Thyroid gland (tissue), 4 donors: ENCODE results near the gene CFDP1. TPM values are rescaled to one million over a fixed set of nuclear protein-coding genes. Genes with fewer than 3 reads are reported as not detected.

Experiments used
- DNase-seq, 2 donors: peaks; one replicate each; pipeline ENCODE4 v3.0.0-alpha.2; 2019
- H3K27ac ChIP-seq, 3 donors: fragments of 200-600 bp; sonication (generic); 1 replicate in 2 of 3; 2 replicates in 1 of 3; pipeline ENCODE4 v1.5.1; 2016 to 2019; ENCODE audit warnings: mild to moderate bottlenecking in 1 of 3, moderate library complexity in 1 of 3
- H3K27me3 ChIP-seq: fragments of 200-600 bp; sonication (generic); one replicate; pipeline ENCODE4 v1.5.1; 2019
- H3K36me3 ChIP-seq, 2 donors: fragments of 200-600 bp; sonication (generic); one replicate each; pipeline ENCODE4 v1.5.1; 2016 to 2019
- H3K4me1 ChIP-seq, 2 donors: fragments of 200-600 bp; sonication (generic); one replicate each; pipeline ENCODE4 v1.5.1; 2017 to 2019
- H3K4me3 ChIP-seq, 3 donors: fragments of 200-600 bp; sonication (generic); replicated peaks in 1 of 3; 1 replicate in 2 of 3; 2 replicates in 1 of 3; pipeline ENCODE4 v1.5.1; 2016; ENCODE audit warnings: mild to moderate bottlenecking in 1 of 3
- H3K9me3 ChIP-seq: fragments of 200-600 bp; sonication (generic); one replicate; pipeline ENCODE4 v1.5.1; 2017
- CTCF ChIP-seq, 6 experiments: fragments of 200-600 bp in 3 of 6; fragments of 450-650 bp in 3 of 6; sonication (generic) in 3 of 6; IDR thresholded peaks; one replicate each; pipeline ENCODE4 v1.5.1; 2016 to 2019; ENCODE audit warnings: antibody characterized with exemption in 6 of 6, mild to moderate bottlenecking in 2 of 6, inconsistent platforms in 1 of 6, moderate library complexity in 1 of 6
- POLR2A ChIP-seq, 2 donors: fragments of 450-650 bp; IDR thresholded peaks; one replicate each; pipeline ENCODE4 v1.6.1; 2017; ENCODE audit warnings: antibody characterized with exemption in 2 of 2, mild to moderate bottlenecking in 2 of 2, moderate library complexity in 1 of 2
- WGBS, 2 donors: methylation state at CpG; one replicate each; pipeline ENCODE4 v1.1.5; 2017; 5-methylcytosine and 5-hydroxymethylcytosine counted together
- intact Hi-C: fragments of 100-400 bp; cut with DNase I; formaldehyde crosslinking; loops from one replicate; pipeline ENCODE4 v1.15.1; 2023
- total RNA-seq, 4 donors: library from RNA; depleted of rRNA; stranded (reverse); fragments of >200 nt; gene quantifications; one replicate each; pipeline ENCODE4 v1.2.3, GENCODE V29; 2016

Gene CFDP1
- total RNA-seq, 4 donors from 2014 or later, result 50.5 to 77.9 (median 60.7) TPM

DNA sequence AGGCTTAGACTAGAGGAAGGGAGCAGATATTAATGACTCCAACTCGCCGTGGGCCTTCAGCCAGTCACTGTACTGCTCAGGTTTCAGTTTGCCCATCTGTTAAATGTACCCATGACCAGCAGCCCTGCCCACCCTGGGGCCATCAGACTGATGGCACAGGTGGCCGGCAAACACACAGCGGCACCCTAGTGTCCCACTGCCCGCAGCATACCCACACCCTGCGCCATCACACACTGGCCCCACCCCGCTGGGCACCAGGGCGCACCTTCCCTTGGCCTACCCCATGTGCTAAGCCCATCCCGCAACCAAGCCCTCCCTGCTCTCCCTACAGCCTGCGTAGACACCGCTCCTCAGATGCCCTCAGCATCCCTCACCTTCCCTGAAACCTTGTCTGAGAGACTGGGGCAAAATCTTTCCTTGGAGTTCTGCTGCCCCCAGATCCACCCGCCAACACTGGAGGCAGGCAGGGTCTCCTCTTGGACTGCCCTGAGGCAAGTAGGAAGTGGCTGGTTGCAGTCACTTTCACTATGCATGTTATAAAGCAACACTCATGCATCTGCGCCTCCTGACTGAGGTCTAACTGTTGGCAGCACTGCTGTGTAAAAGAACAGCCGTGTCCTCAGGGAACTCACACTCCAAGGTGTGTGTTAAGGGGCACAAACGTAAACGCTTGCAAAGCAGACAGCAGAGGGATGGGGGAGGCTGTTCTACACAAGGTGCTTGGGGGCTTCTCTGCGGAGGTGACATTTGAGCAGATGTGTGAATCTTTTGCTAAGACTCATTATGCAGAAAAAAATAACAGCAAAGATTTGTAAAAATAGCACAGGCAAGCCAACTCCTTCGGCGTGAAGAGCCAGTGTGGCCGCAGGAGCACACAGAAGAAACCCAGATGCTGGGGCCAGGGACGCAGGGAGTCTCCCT, 175.2 kb downstream of the CFDP1 start:
- no peak for DNase-seq
- no peaks in the 10 kb centered on the region for H3K36me3 ChIP-seq
- no peak for TF ChIP-seq POLR2A (IDR thresholded peaks at IDR 0.05)
- TF ChIP-seq CTCF (IDR thresholded peaks at IDR 0.05), result no peak
- peak overlapping the region; percentile 21 to 81 (median 41) for H3K27ac ChIP-seq
- H3K27me3 ChIP-seq, result no peaks in the 10 kb centered on the region
- no peaks in the 10 kb centered on the region for H3K9me3 ChIP-seq
- peaks cover 56 to 82% of the 10 kb centered on the region in 2 donors for H3K4me1 ChIP-seq
- no peak overlapping the region for H3K4me3 ChIP-seq
- 68% methylated on average over 21 of the region's 21 CpGs for WGBS, 2 donors
- intact Hi-C loops, result no loop called here

- intact Hi-C loops, result no loop called here
- H3K36me3 ChIP-seq, result no peaks in the 10 kb centered on the region
- H3K27ac ChIP-seq, result peak overlapping the region; percentile 78 to 85 (median 83)
- TF ChIP-seq CTCF (IDR thresholded peaks at IDR 0.05), result no peak
- TF ChIP-seq POLR2A (IDR thresholded peaks at IDR 0.05), result no peak
- no peak overlapping the region for H3K4me3 ChIP-seq
- WGBS, 2 donors, result 35 to 54% methylated on average over 4 to 13 of the region's 14 CpGs
- peaks cover 57 to 82% of the 10 kb centered on the region in 2 donors for H3K4me1 ChIP-seq
- no peaks in the 10 kb centered on the region for H3K9me3 ChIP-seq
- peak in 1 of 2 donors; percentile 38 for DNase-seq
- H3K27me3 ChIP-seq, result no peaks in the 10 kb centered on the region
Measured at GRCh38 chr16:75256696-75257343, 176.5 kb downstream of the CFDP1 start.

GRCh38 chr16:75256059-75256571, 177.2 kb downstream of the CFDP1 start:
- Histone ChIP-seq H3K4me3 (no peak overlapping the region), H3K36me3 (no peaks in the 10 kb centered on the region), H3K27ac (peak overlapping the region; percentile 78 to 85 (median 83)), H3K9me3 (no peaks in the 10 kb centered on the region), H3K27me3 (no peaks in the 10 kb centered on the region), H3K4me1 (peaks cover 58 to 78% of the 10 kb centered on the region in 2 donors)
- peak; percentile 76 to 80 for DNase-seq
- WGBS, 2 donors, result 57 to 64% methylated on average over 7 to 11 of the region's 12 CpGs
- intact Hi-C loops, result no loop called here
- TF ChIP-seq POLR2A (IDR thresholded peaks at IDR 0.05) (no peak), CTCF (IDR thresholded peaks at IDR 0.05) (no peak)

GRCh38 chr16:75254359-75254837, 178.9 kb downstream of the CFDP1 start:
- H3K4me1 ChIP-seq, result peaks cover 72 to 86% of the 10 kb centered on the region in 2 donors
- no peaks in the 10 kb centered on the region for H3K9me3 ChIP-seq
- DNase-seq, result peak in 1 of 2 donors; percentile 3
- 87% methylated on average over 3 to 4 of the region's 5 CpGs for WGBS, 2 donors
- H3K27ac ChIP-seq, result peak overlapping the region; percentile 22 to 78 (median 66)
- no peaks in the 10 kb centered on the region for H3K27me3 ChIP-seq
- H3K4me3 ChIP-seq, result no peak overlapping the region
- intact Hi-C loops, result no loop called here
- TF ChIP-seq CTCF (IDR thresholded peaks at IDR 0.05) (no peak), POLR2A (IDR thresholded peaks at IDR 0.05) (no peak)
- H3K36me3 ChIP-seq, result no peaks in the 10 kb centered on the region
